GM10266 (cell line): ENCODE measurements around the gene RBMS3.

ENCODE experiments used
- DNase-seq: peaks from one replicate; pipeline ENCODE4 v3.0.0; 2012; ENCODE audit errors: extremely low spot score
- CTCF ChIP-seq: IDR thresholded peaks from 2 replicates; pipeline ENCODE4 v1.5.1; 2012; ENCODE audit warnings: mild to moderate bottlenecking, low read depth; ENCODE audit not compliant: control insufficient read depth, insufficient read depth; ENCODE audit errors: missing control alignments

Gene RBMS3

GRCh38 chr3:29497282-29497681 is 216.4 kb downstream of the RBMS3 start:
- no peak for DNase-seq
- TF ChIP-seq CTCF = no peak

GRCh38 chr3:29502771-29503170 is 221.9 kb downstream of the RBMS3 start:
- no peak for DNase-seq
- no peak for TF ChIP-seq CTCF

- no peak for TF ChIP-seq CTCF
Measured at GRCh38 chr3:29503314-29503713, 222.4 kb downstream of the RBMS3 start.

GRCh38 chr3:29503958-29504357 is 223.1 kb downstream of the RBMS3 start:
- DNase-seq = no peak
- no peak for TF ChIP-seq CTCF

More at GRCh38 chr3:29503314-29503713, 222.4 kb downstream of the RBMS3 start:
- no peak for DNase-seq

GRCh38 chr3:29506502-29506901 is 225.6 kb downstream of the RBMS3 start:
- no peak for DNase-seq
- TF ChIP-seq CTCF = no peak

- no peak for DNase-seq
- no peak for TF ChIP-seq CTCF
Measured at GRCh38 chr3:29511701-29512100, 230.8 kb downstream of the RBMS3 start.

- no peak for TF ChIP-seq CTCF
- no peak for DNase-seq
Measured at GRCh38 chr3:29512641-29513040, 231.8 kb downstream of the RBMS3 start.
